IMR-90 (cell line): ENCODE data around the gene GGNBP2. TPM values are rescaled to one million over a fixed set of nuclear protein-coding genes. Genes with fewer than 3 reads are reported as not detected.

ENCODE experiments used
- ATAC-seq: fragments of 200-7000 bp; cut with Tn5 transposase; 2 replicates; pipeline ENCODE4 v1.9.1; 2020; ENCODE audit warnings: low read depth, mild to moderate bottlenecking, moderate library complexity
- BruUV-seq: library from RNA; stranded (reverse); fragments of 400-500 nt; replicated peaks from 2 replicates; lab custom pipeline; 2021; lab: Mats Ljungman, UMichigan
- CTCF ChIA-PET: fragments of 300-600 bp; formaldehyde crosslinking; extraction: SDS; loops from one replicate; lab custom pipeline; 2021; ENCODE audit warnings: antibody characterized with exemption; lab: Yijun Ruan, JAX
- POLR2A ChIA-PET: fragments of 300-600 bp; sonication (Branson Sonifier 250); formaldehyde crosslinking; loops from one replicate; lab custom pipeline; 2022; ENCODE audit warnings: antibody characterized with exemption; ENCODE audit not compliant: unreplicated experiment; lab: Charles Lee
- DNase-seq: peaks from one replicate; pipeline ENCODE4 v3.0.0; 2013
- H2AFZ ChIP-seq: replicated peaks from 2 replicates; pipeline ENCODE3; 2013; ENCODE audit warnings: low read length, mild to moderate bottlenecking; ENCODE audit not compliant: poor library complexity
- H2AK5ac ChIP-seq: 2 replicates; pipeline ENCODE4 v1.6.1; 2013; ENCODE audit warnings: low read depth, low read length, inconsistent platforms
- H2AK9ac ChIP-seq: replicated peaks from 2 replicates; pipeline ENCODE3; 2013; ENCODE audit warnings: mild to moderate bottlenecking, low read depth, low read length, moderate library complexity; ENCODE audit not compliant: poor library complexity
- H2BK120ac ChIP-seq: 2 replicates; pipeline ENCODE4 v1.6.1; 2013; ENCODE audit warnings: low read depth, low read length, inconsistent platforms
- H2BK15ac ChIP-seq: 3 replicates; pipeline ENCODE4 v1.6.1; 2013; ENCODE audit warnings: low read depth, low read length, inconsistent platforms
- H2BK20ac ChIP-seq: 2 replicates; pipeline ENCODE4 v1.6.1; 2013; ENCODE audit warnings: low read depth, mild to moderate bottlenecking, inconsistent platforms, low read length, moderate library complexity
- H2BK5ac ChIP-seq: 2 replicates; pipeline ENCODE4 v1.6.1; 2013; ENCODE audit warnings: mild to moderate bottlenecking, low read depth, low read length, inconsistent platforms; ENCODE audit not compliant: poor library complexity, severe bottlenecking
- H3K14ac ChIP-seq: replicated peaks from 2 replicates; pipeline ENCODE4 v1.6.1; 2013; ENCODE audit warnings: low read depth, low read length, inconsistent platforms
- H3K18ac ChIP-seq: 2 replicates; pipeline ENCODE4 v1.6.1; 2013; ENCODE audit warnings: low read depth, low read length, control low read depth
- H3K23ac ChIP-seq: 2 replicates; pipeline ENCODE4 v1.6.1; 2013; ENCODE audit warnings: low read depth, low read length, inconsistent platforms
- H3K27ac ChIP-seq: 2 replicates; pipeline ENCODE4 v1.5.1; 2013; ENCODE audit warnings: mild to moderate bottlenecking, control low read depth, low read length; ENCODE audit not compliant: insufficient read depth
- H3K27me3 ChIP-seq: 2 replicates; pipeline ENCODE4 v1.6.1; 2013; ENCODE audit warnings: low read length; ENCODE audit not compliant: control insufficient read depth, insufficient read depth
- H3K36me3 ChIP-seq: 2 replicates; pipeline ENCODE4 v1.6.1; 2013; ENCODE audit warnings: low read length, mixed read lengths; ENCODE audit not compliant: control insufficient read depth, insufficient read depth
- H3K4ac ChIP-seq: 2 replicates; pipeline ENCODE4 v1.6.1; 2013; ENCODE audit warnings: low read depth, low read length, inconsistent platforms
- H3K4me1 ChIP-seq: 2 replicates; pipeline ENCODE4 v1.6.1; 2013; ENCODE audit warnings: low read length, mixed read lengths; ENCODE audit not compliant: control insufficient read depth, insufficient read depth
- H3K4me2 ChIP-seq: 2 replicates; pipeline ENCODE4 v1.6.1; 2013; ENCODE audit warnings: low read depth, mild to moderate bottlenecking, control low read depth, low read length, moderate library complexity
- H3K4me3 ChIP-seq: 2 replicates; pipeline ENCODE4 v1.5.1; 2013; ENCODE audit warnings: low read depth, mild to moderate bottlenecking, control low read depth, low read length, moderate library complexity; ENCODE audit not compliant: insufficient read depth
- H3K56ac ChIP-seq: 2 replicates; pipeline ENCODE4 v1.6.1; 2013; ENCODE audit warnings: low read length, inconsistent platforms; ENCODE audit not compliant: insufficient read depth; ENCODE audit errors: extremely low read depth
- H3K79me1 ChIP-seq, 2 experiments: 2 replicates each; pipeline ENCODE4 v1.6.1; 2013; ENCODE audit warnings: low read length in 2 of 2, inconsistent platforms in 1 of 2, low read depth in 1 of 2
- H3K9ac ChIP-seq: 2 replicates; pipeline ENCODE4 v1.6.1; 2013; ENCODE audit warnings: low read depth, low read length, control low read depth
- H3K9me1 ChIP-seq: 2 replicates; pipeline ENCODE4 v1.6.1; 2013; ENCODE audit warnings: low read length, inconsistent platforms; ENCODE audit not compliant: insufficient read depth
- H3K9me3 ChIP-seq: 2 replicates; pipeline ENCODE4 v1.6.1; 2013; ENCODE audit warnings: low read length; ENCODE audit not compliant: control insufficient read depth, insufficient read depth
- H4K20me1 ChIP-seq: 2 replicates; pipeline ENCODE4 v1.6.1; 2013; ENCODE audit warnings: low read length, inconsistent platforms; ENCODE audit not compliant: insufficient read depth
- H4K5ac ChIP-seq: 2 replicates; pipeline ENCODE4 v1.6.1; 2013; ENCODE audit warnings: mild to moderate bottlenecking, low read depth, low read length, control low read depth
- H4K8ac ChIP-seq, 2 experiments: 2 replicates each; pipeline ENCODE4 v1.6.1; 2013; ENCODE audit warnings: low read depth in 2 of 2, low read length in 2 of 2, control low read depth in 1 of 2, inconsistent platforms in 1 of 2
- H4K91ac ChIP-seq: 2 replicates; pipeline ENCODE4 v1.6.1; 2013; ENCODE audit warnings: low read depth, low read length, inconsistent platforms; ENCODE audit not compliant: insufficient read depth
- BHLHE40 ChIP-seq: fragments of 150-350 bp; IDR thresholded peaks from 2 replicates; pipeline ENCODE4 v1.6.1; 2016; ENCODE audit warnings: mild to moderate bottlenecking, low read depth, low read length
- CEBPB ChIP-seq: IDR thresholded peaks from 2 replicates; pipeline ENCODE4 v1.6.1; 2012; ENCODE audit warnings: low read depth, low read length, improper control_type of control experiment
- CHD1 ChIP-seq: IDR thresholded peaks from 2 replicates; pipeline ENCODE4 v1.6.1; 2012; ENCODE audit warnings: low read depth, low read length, improper control_type of control experiment
- CTCF ChIP-seq: conservative IDR thresholded peaks from 2 replicates; pipeline ENCODE4 v1.5.1; 2012; ENCODE audit warnings: mild to moderate bottlenecking, low read depth, low read length, improper control_type of control experiment
- FOS ChIP-seq: fragments of 150-350 bp; IDR thresholded peaks from 2 replicates; pipeline ENCODE4 v1.6.1; 2016; ENCODE audit warnings: low read depth, low read length
- MAFK ChIP-seq: IDR thresholded peaks from 2 replicates; pipeline ENCODE4 v1.6.1; 2012; ENCODE audit warnings: low read depth, low read length, improper control_type of control experiment
- NFE2L2 ChIP-seq: fragments of 150-350 bp; IDR thresholded peaks from 2 replicates; pipeline ENCODE4 v1.6.1; 2016; ENCODE audit warnings: low read depth, mild to moderate bottlenecking, low read length
- POLR2A ChIP-seq: IDR thresholded peaks from 2 replicates; pipeline ENCODE4 v1.6.1; 2012; ENCODE audit warnings: mild to moderate bottlenecking, low read depth, low read length
- RFX5 ChIP-seq: IDR thresholded peaks from 2 replicates; pipeline ENCODE4 v1.8.0; 2012; ENCODE audit warnings: low read depth, mild to moderate bottlenecking, low read length, moderate library complexity
- SMC3 ChIP-seq: fragments of 150-350 bp; IDR thresholded peaks from 2 replicates; pipeline ENCODE4 v1.6.1; 2016; ENCODE audit warnings: low read depth, mild to moderate bottlenecking, antibody characterized with exemption, low read length, moderate library complexity
- WGBS, 2 experiments: methylation state at CpG; one replicate each; pipeline versions ENCODE4 v1.1.5 to v1.1.7; 2013; ENCODE audit warnings: missing lambda C conversion rate in 2 of 2; ENCODE audit not compliant: insufficient read length in 1 of 2; ENCODE audit errors: extremely low coverage in 2 of 2; 5-methylcytosine and 5-hydroxymethylcytosine counted together
- dilution Hi-C: fragments of 300-500 bp; cut with HindIII; formaldehyde crosslinking; loops from one replicate; pipeline ENCODE4 v1.14.3; 2018; ENCODE audit warnings: low sequenced_read_pairs; ENCODE audit not compliant: unreplicated experiment
- in situ Hi-C: fragments of 300-500 bp; cut with MboI; formaldehyde crosslinking; loops from 3 replicates; pipeline ENCODE4 v1.14.3; 2019; ENCODE audit warnings: low sequenced_read_pairs, inconsistent platforms, mixed read lengths
- intact Hi-C: fragments of 100-400 bp; cut with micrococcal nuclease; formaldehyde crosslinking; loops from 2 replicates; pipeline ENCODE4 v1.10.0; 2022
- polyA plus RNA-seq, 3 experiments: library from polyadenylated mRNA; depleted of rRNA; stranded (reverse); fragments of >200 nt; gene quantifications; 2 replicates each; pipeline ENCODE4 v1.2.3, GENCODE V29; 2012; ENCODE audit warnings: low replicate concordance in 1 of 3
- total RNA-seq: library from RNA; depleted of rRNA; stranded (reverse); fragments of >200 nt; gene quantifications from 2 replicates; pipeline ENCODE4 v1.2.3, GENCODE V29; 2012

The GGNBP2 gene
- total and polyA plus RNA-seq, 2 of the 4 experiments (the other 2 are of a cell fraction) = 40.7 to 56.2 TPM

- Histone ChIP-seq H2BK15ac (no peak overlapping the region), H2BK20ac (no peak overlapping the region), H3K9me1 (no peaks in the 10 kb centered on the region), H4K91ac (no peak overlapping the region), H4K5ac (no peak overlapping the region), H4K8ac (no peak overlapping the region), H2BK5ac (no peak overlapping the region), H3K4me1 (no peaks in the 10 kb centered on the region), H2AK5ac (no peak overlapping the region), H3K4me3 (no peak overlapping the region), H2BK120ac (no peak overlapping the region), H3K27me3 (no peaks in the 10 kb centered on the region), H3K56ac (no peak overlapping the region), H2AFZ (no peak overlapping the region), H2AK9ac (no peak overlapping the region), H3K4me2 (no peak overlapping the region), H4K20me1 (no peaks in the 10 kb centered on the region), H3K18ac (no peak overlapping the region), H3K9me3 (no peaks in the 10 kb centered on the region), H3K9ac (no peak overlapping the region), H3K14ac (no peak overlapping the region), H3K27ac (no peak overlapping the region), H3K79me1 (no peaks in the 10 kb centered on the region), H3K4ac (no peak overlapping the region), H3K36me3 (peaks cover 49% of the 10 kb centered on the region), H3K23ac (no peak overlapping the region)
- BruUV-seq = no TSS peak
- TF ChIP-seq RFX5 (no peak), CEBPB (no peak), CTCF (no peak), MAFK (no peak), POLR2A (no peak), BHLHE40 (no peak), CHD1 (no peak), FOS (no peak), SMC3 (no peak), NFE2L2 (no peak)
- 87% methylated on average over 3 of the region's 7 CpGs; no CpG with 5 or more reads in 1 of the 2 experiments for WGBS, 2 experiments
- DNase-seq (no peak), ATAC-seq (no peak)
- intact Hi-C loops (no loop called here), in situ Hi-C loops (no loop called here), dilution Hi-C loops (no loop called here)
- CTCF ChIA-PET = no interaction called here
- POLR2A ChIA-PET = no interaction called here
Measured at GRCh38 chr17:36498560-36499300, 46.0 kb upstream of the GGNBP2 start.
